ENCODE data around the gene SLC38A9. TPM values are rescaled to one million over a fixed set of nuclear protein-coding genes. Genes with fewer than 3 reads are reported as not detected.

SLC38A9 gene
- total RNA-seq, 1 experiment from 2014 or later = 20.2 TPM

- no peak for DNase-seq (ENCODE audit: extremely low read depth, low read depth)
Observed at GRCh38 chr5:55591686-55592085, 120.4 kb downstream of the SLC38A9 start.

- DNase-seq (ENCODE audit: extremely low read depth, low read depth) = no peak
Observed at GRCh38 chr5:55585206-55585610, 126.9 kb downstream of the SLC38A9 start.

DNA sequence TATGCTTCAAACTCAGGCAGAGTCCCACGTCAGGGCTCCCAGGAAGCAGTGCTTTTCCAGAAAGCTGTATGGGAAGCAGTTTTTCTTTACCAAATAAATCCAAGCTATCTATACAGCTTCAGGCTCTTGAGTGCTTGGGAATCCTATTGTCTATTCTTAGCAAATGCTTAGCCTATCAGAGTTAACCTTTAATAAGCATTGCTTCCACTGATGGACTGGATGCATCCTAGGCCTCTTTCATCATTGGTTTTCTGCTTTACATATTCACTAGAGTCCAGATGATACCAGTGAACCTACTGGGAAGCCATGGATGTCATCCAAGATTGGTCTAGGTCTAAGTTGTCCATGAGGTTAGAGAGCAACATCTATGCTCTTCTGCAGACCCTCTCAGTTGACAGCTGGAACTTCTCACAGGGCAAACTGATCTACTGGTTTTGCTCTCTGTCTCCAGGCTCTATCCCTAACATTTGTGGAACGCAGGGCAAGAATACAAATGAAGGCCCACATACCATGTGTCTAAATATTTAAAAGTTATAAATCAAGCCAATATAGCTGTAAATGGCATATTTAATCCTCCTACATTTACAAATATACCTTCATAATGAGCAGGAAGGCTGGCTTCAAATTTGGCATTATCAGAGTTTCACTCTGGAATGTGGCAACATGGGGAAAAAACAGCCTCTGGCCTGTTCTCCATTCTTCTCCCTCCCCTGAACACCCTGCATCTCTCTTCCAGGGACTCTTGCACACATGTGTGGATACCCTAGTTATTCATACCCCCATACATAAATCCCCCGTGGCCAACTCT, 127.5 kb downstream of the SLC38A9 start:
- DNase-seq (ENCODE audit: extremely low read depth, low read depth) = no peak

DNA sequence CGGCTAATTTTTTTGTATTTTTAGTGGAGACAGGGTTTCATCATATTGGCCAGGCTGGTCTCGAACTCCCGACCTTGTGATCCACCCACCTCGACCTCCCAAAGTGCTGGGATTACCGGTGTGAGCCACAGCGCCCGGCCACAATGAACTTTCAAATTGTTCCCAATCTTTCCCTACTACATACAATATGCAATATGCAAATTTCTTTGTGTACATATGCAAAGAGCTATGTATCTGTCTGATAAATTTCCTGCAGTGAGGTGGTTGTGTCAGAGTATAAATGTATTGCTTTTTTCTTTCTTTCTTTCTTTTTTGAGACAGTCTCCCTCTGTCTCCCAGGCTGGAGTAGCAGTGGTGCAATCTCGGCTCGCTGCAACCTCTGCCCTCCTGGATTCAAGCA, 128.5 kb downstream of the SLC38A9 start:
- DNase-seq (ENCODE audit: extremely low read depth, low read depth) = no peak

DNA sequence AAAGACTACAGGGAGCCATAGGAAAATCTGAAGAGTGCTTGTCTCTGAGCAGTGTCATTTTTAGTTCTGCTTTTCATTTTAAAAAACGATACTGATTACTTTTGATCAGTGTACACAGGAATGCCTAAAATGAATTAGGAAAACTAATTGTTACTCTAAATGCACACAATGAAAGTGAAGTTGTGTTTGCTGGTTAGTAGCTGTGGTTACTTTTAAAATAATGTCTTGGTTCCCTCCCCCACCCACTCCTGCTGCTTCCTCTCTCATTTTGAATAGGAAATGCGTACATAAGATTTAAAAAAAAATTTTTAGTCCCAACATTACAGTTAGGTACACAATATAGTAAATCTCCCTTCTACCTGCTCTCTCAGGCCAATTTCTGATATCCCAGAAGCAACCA, 129.9 kb downstream of the SLC38A9 start:
- DNase-seq (ENCODE audit: extremely low read depth, low read depth) = no peak

DNA sequence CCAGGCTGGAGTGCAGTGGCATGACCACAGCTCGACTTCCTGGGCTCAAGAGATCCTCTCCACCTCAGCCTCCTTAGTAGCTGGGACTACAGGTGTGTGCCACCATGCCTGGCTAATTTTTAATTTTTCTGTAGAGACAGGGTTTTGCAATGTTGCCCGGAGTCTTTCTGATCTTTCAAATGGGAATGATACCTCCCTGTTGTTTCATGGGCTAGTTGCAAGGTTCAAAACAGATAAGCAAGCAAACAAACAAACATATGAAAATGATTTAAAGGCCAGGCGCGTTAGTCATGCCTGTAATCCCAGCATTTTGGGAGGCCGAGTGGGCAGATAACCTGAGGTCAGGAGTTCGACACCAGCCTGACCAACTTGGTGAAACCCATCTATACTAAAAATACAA, 132.1 kb downstream of the SLC38A9 start:
- DNase-seq (ENCODE audit: extremely low read depth, low read depth) = no peak

- DNase-seq (ENCODE audit: extremely low read depth, low read depth) = no peak
Observed at GRCh38 chr5:55578771-55579170, 133.4 kb downstream of the SLC38A9 start.

GRCh38 chr5:55577353-55578060, 134.6 kb downstream of the SLC38A9 start:
- DNase-seq (ENCODE audit: extremely low read depth, low read depth) = no peak

- no peak for DNase-seq (ENCODE audit: extremely low read depth, low read depth)
Observed at GRCh38 chr5:55576661-55577060, 135.5 kb downstream of the SLC38A9 start.

Small RNA genes lying within 50 kb of the gene (small RNA-seq; reads per million reads assigned to genes)
- gene AC016632.1 = 0 reads per million in 2 experiments

Other genes starting within 250 kb of the SLC38A9 start
- gene PLPP1, start 177.4 kb downstream of the SLC38A9 start, total RNA-seq (2014; rRNA removed; shearing (Covaris generic)) = 27.5 and 28.3 TPM in 2 replicates
- 0.14 TPM in 1 of 2 replicates, not detected in the other for gene DDX4, start 25.7 kb upstream of the SLC38A9 start, total RNA-seq (2014; rRNA removed; shearing (Covaris generic))
- gene IL31RA, start 139.0 kb upstream of the SLC38A9 start, total RNA-seq (2014; rRNA removed; shearing (Covaris generic)) = not detected in 2 replicates

Measured in NCI-H460 (cell line).